ENCODE results near the gene CRYBA1. TPM values are rescaled to one million over a fixed set of nuclear protein-coding genes. Genes with fewer than 3 reads are reported as not detected.

The CRYBA1 gene
- total and polyA plus RNA-seq, 2 of the 8 experiments (the other 6 are each of a cell fraction or from before 2014, with no cell fraction given) = not detected

DNA sequence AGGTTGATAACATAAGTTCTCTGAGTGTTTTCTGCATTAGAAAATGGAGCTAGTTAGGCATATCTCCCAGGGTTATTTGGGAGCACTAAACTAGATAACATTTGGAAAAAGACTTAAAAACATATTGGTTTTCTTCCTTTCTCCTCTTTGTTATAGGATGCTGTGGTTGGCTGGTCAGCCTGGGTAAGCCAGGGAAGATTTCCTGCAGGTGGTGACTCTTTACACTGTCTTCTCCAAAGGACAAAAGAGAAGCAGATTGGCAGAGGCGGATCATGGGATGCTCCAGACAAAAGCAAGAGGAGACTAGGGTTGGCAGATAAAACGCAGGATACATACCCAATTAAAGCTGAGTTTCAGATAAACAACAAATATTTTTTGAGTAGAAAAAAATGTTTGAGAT is 6.2 kb upstream of the CRYBA1 start:
- no peaks in the 10 kb centered on the region for H3K79me1 ChIP-seq (ENCODE audit: low read depth, low read length)
- CTCF ChIA-PET (ENCODE audit: partially characterized antibody) = interaction anchor here (0.8 to 5.1 kb wide), 9 partner anchors 9 to 117 kb away, joined by 3 to 34 read pairs (median 4); partner anchors contain the start of gene MYO18A
- no peaks in the 10 kb centered on the region for H4K20me1 ChIP-seq (replicated peaks in 1 of 2; ENCODE audit: control insufficient read depth in 1 of 2, insufficient read depth in 2 of 2, low read length in 2 of 2)
- 48% methylated on average over 2 of the region's 2 CpGs; no CpG with 5 or more reads in 1 of the 2 experiments for WGBS, 2 experiments (ENCODE audit: extremely low coverage in 1 of 2, insufficient coverage in 1 of 2, insufficient read length in 1 of 2, insufficient replicate concordance in 2 of 2, low coverage in 1 of 2, low lambda C conversion rate in 2 of 2, missing lambda C conversion rate in 1 of 2)
- no peaks in the 10 kb centered on the region; a peak in 1 of 7 replicates for H3K27me3 ChIP-seq (replicated peaks in 1 of 4; ENCODE audit: control insufficient read depth in 3 of 4, extremely low read depth in 1 of 4, insufficient read depth in 3 of 4, low read length in 3 of 4)
- no peak overlapping the region for H3K14ac ChIP-seq (ENCODE audit: insufficient read length)
- H3K23ac ChIP-seq (ENCODE audit: insufficient read length) = no peak overlapping the region
- H2AFZ ChIP-seq (ENCODE audit: low read length) = peak overlapping the region; percentile 16; the same call in 1 of the 2 replicates
- no peak overlapping the region for H2BK12ac ChIP-seq (ENCODE audit: low read depth, low read length)
- H3K4ac ChIP-seq (replicated peaks; ENCODE audit: insufficient read length, low read depth, low read length) = no peak overlapping the region
- H3K4me1 ChIP-seq (replicated peaks in 1 of 4; ENCODE audit: control insufficient read depth in 3 of 4, insufficient read depth in 4 of 4, low read length in 3 of 4) = peaks cover 7 to 13% (median 9%) of the 10 kb centered on the region in 4 experiments; a peak in 6 of 7 replicates
- no peak overlapping the region for H4K5ac ChIP-seq (ENCODE audit: insufficient read length, low read depth, low read length)
- no peak overlapping the region for H2BK120ac ChIP-seq (replicated peaks; ENCODE audit: low read depth, low read length)
- no peak overlapping the region for H3K18ac ChIP-seq (ENCODE audit: extremely low read depth, low read length)
- peak overlapping the region; percentile 29 to 39; a peak in 1 of 4 replicates for H3K4me2 ChIP-seq (ENCODE audit: insufficient read depth in 1 of 2, low read depth in 2 of 2, low read length in 2 of 2)
- H3K36me3 ChIP-seq (ENCODE audit: control insufficient read depth in 2 of 4, insufficient read depth in 4 of 4, low read length in 3 of 4) = no peaks in the 10 kb centered on the region
- no peaks in the 10 kb centered on the region for H3K23me2 ChIP-seq (ENCODE audit: low read depth, low read length)
- FAIRE-seq (no peak), DNase-seq (ENCODE audit: low read depth in 1 of 2, low spot score in 2 of 2) (no peak)
- TF ChIP-seq CREB1 (IDR thresholded peaks at IDR 0.05) (no peak), POLR2A (IDR thresholded peaks at IDR 0.05; ENCODE audit: control extremely low read depth in 1 of 2, low read depth in 2 of 2, low read length in 2 of 2) (no peak), HDAC6 (IDR thresholded peaks at IDR 0.05; ENCODE audit: low read depth, low read length) (no peak), KDM5A (IDR thresholded peaks at IDR 0.05; ENCODE audit: low read length) (no peak)
- H2BK20ac ChIP-seq (ENCODE audit: low read length) = no peak overlapping the region
- no peak overlapping the region for H4K8ac ChIP-seq (ENCODE audit: extremely low read depth, insufficient read depth, low read length)
- POLR2A ChIA-PET (ENCODE audit: partially characterized antibody) = interaction anchor here (0.8 to 1.7 kb wide), 2 partner anchors 11 to 16 kb away, joined by 3 to 10 read pairs; no protein-coding TSS in a partner anchor
- no peak overlapping the region for H2BK15ac ChIP-seq (ENCODE audit: low read length)
- H3K9me3 ChIP-seq (ENCODE audit: insufficient read depth in 2 of 2, low read depth in 1 of 2, low read length in 1 of 2) = no peaks in the 10 kb centered on the region
- H2BK5ac ChIP-seq (ENCODE audit: low read depth, low read length) = no peak overlapping the region
- H4K91ac ChIP-seq (replicated peaks; ENCODE audit: insufficient read length, low read length) = no peak overlapping the region
- H3K27ac ChIP-seq (ENCODE audit: low read depth, low read length) = no peak overlapping the region
- no peak overlapping the region for H3K9ac ChIP-seq (replicated peaks in 1 of 4; ENCODE audit: extremely low read depth in 1 of 4, low read depth in 3 of 4, low read length in 3 of 4)
- H2AK5ac ChIP-seq (ENCODE audit: low read depth, low read length) = no peak overlapping the region
- H3K56ac ChIP-seq (replicated peaks; ENCODE audit: insufficient read length, low read depth, low read length) = no peak overlapping the region
- peak overlapping the region in 1 of 4 experiments; percentile 4; a peak in 1 of 8 replicates for H3K4me3 ChIP-seq (ENCODE audit: extremely low read depth in 1 of 4, insufficient read depth in 2 of 4, low read depth in 3 of 4, low read length in 4 of 4)
- no peaks in the 10 kb centered on the region for H3K79me2 ChIP-seq (ENCODE audit: control insufficient read depth in 1 of 2, insufficient read depth in 2 of 2, low read length in 2 of 2)
